ENCODE measurements around the gene MTG2. TPM values are rescaled to one million over a fixed set of nuclear protein-coding genes. Genes with fewer than 3 reads are reported as not detected.

Gene MTG2
- total and polyA plus RNA-seq, 2 of the 13 experiments (the other 11 are each of a cell fraction or from before 2014, with no cell fraction given), result 20.4 to 37.8 TPM

DNA sequence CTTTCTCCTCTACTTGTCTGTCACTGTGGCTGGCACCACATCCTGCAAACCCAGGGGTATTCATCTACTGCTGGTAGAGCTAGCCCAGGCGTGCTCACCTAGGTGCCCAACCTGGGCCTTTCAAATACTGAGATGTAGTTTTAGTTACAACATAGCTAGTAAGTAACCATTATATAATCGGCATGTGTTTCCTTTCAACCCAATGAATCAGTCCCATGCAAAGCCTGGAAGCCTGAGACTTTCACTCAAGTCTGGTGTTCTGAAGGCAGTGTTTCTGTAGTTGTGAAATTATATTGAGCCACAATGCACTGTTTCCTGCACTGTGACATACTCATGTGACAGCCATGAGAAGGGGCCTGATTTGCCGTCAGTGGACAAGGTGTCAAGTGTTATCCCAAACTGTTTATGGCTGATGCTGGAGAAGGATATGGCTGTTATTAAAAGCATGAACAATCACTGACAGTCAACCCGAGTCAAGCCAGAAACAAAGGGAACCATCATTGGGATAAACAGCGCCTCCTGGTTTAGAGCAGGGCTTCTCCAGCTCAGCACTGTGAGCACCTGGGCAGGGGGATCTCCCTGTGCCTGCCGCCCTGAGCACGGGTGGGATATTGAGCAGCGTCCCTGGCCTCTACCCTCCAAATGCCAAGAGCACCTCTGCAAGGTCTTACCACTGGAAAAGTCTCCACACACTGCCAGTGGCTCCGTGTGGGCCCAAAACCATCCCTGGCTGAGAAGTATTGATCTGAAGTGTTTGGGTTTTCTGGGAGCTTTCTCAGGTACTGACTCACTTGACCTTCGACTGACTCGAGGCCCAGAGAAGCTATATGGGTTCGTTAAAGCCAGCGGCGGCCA lies 41.2 kb upstream of the MTG2 start (continued):
- TF ChIP-seq, protein P1, sequence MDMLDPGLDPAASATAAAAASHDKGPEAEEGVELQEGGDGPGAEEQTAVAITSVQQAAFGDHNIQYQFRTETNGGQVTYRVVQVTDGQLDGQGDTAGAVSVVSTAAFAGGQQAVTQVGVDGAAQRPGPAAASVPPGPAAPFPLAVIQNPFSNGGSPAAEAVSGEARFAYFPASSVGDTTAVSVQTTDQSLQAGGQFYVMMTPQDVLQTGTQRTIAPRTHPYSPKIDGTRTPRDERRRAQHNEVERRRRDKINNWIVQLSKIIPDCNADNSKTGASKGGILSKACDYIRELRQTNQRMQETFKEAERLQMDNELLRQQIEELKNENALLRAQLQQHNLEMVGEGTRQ (IDR thresholded peaks at IDR 0.05; ENCODE audit: low read depth, low read length), result no peak
- TF ChIP-seq, protein P1 (CRISPR knock-in tag; IDR thresholded peaks at IDR 0.05; ENCODE audit: borderline replicate concordance), result no peak
- TF ChIP-seq FOXO1 (CRISPR knock-in tag; IDR thresholded peaks at IDR 0.05) (no peak), ZNF30 (CRISPR knock-in tag; IDR thresholded peaks at IDR 0.05) (no peak), ZNF326 (CRISPR knock-in tag; IDR thresholded peaks at IDR 0.05; ENCODE audit: borderline replicate concordance) (no peak), ZNF124 (CRISPR knock-in tag; IDR thresholded peaks at IDR 0.05) (no peak), ZNF83 (CRISPR knock-in tag; IDR thresholded peaks at IDR 0.05; ENCODE audit: borderline replicate concordance) (peak; percentile 81; the same call in 1 of the 2 replicates), NFIC (IDR thresholded peaks at IDR 0.05; ENCODE audit: low read length) (no peak), CSRNP1 (CRISPR knock-in tag; IDR thresholded peaks at IDR 0.05) (no peak), ZFP90 (CRISPR knock-in tag; IDR thresholded peaks at IDR 0.05; ENCODE audit: borderline replicate concordance) (no peak), ZNF431 (CRISPR knock-in tag; IDR thresholded peaks at IDR 0.05; ENCODE audit: borderline replicate concordance, low read depth) (no peak), POLR2AphosphoS2 (IDR thresholded peaks at IDR 0.05; ENCODE audit: low read depth, low read length) (no peak), ZNF552 (CRISPR knock-in tag; IDR thresholded peaks at IDR 0.05; ENCODE audit: borderline replicate concordance) (no peak), TP53 (CRISPR knock-in tag; conservative IDR thresholded peaks at IDR 0.05) (no peak), NFRKB (IDR thresholded peaks at IDR 0.05) (no peak), AHR (CRISPR knock-in tag; IDR thresholded peaks at IDR 0.05) (no peak; the same call in 1 of the 2 replicates), ZNF362 (CRISPR knock-in tag; IDR thresholded peaks at IDR 0.05; ENCODE audit: borderline replicate concordance) (no peak), KDM1A (CRISPR knock-in tag; IDR thresholded peaks at IDR 0.05) (no peak), ZNF720 (CRISPR knock-in tag; IDR thresholded peaks at IDR 0.05) (no peak; the same call in 1 of the 2 replicates), SCMH1 (CRISPR knock-in tag; IDR thresholded peaks at IDR 0.05; ENCODE audit: borderline replicate concordance) (no peak), ZNF350 (CRISPR knock-in tag; IDR thresholded peaks at IDR 0.05; ENCODE audit: borderline replicate concordance, low read depth) (no peak), MXD3 (CRISPR knock-in tag; IDR thresholded peaks at IDR 0.05) (no peak), MBNL3 (CRISPR knock-in tag; conservative IDR thresholded peaks at IDR 0.05) (no peak), PRPF4 (IDR thresholded peaks at IDR 0.05; ENCODE audit: low read depth, low read length, poor library complexity, severe bottlenecking) (no peak)

Data from HepG2 (cell line).